Measurements from ENCODE around the gene SUGCT. TPM values are rescaled to one million over a fixed set of nuclear protein-coding genes. Genes with fewer than 3 reads are reported as not detected.
"Not testable (repeated sequence)": the region's sequence is repeated elsewhere in the genome, so short reads cannot be mapped to it uniquely, and the experiment has no call there.

The SUGCT gene
- under 1 TPM; 0.66 to 0.80 TPM for total RNA-seq

GRCh38 chr7:40134428-40135316 is at the start of gene SUGCT, which contains the start of gene MPLKIP:
TSS of gene SUGCT (plus strand) at chr7:40135005.
TSS of gene MPLKIP (minus strand) at chr7:40134622. CDS start at chr7:40134567, 55 bp downstream.
- H3K9me3 Mint-ChIP-seq: no peaks in the 10 kb centered on the region
- peak; percentile 91 for ATAC-seq (replicated peaks)
- peaks cover 20% of the 10 kb centered on the region for H3K36me3 Mint-ChIP-seq (ENCODE audit: low read depth)
- peaks cover 13% of the 10 kb centered on the region for H3K4me1 Mint-ChIP-seq
- H3K4me3 Mint-ChIP-seq: peak within 1 kb of the TSS; percentile 86
- no peaks in the 10 kb centered on the region for H3K27me3 Mint-ChIP-seq
- peak within 1 kb of the TSS; percentile 92 for H3K27ac Mint-ChIP-seq

DNA sequence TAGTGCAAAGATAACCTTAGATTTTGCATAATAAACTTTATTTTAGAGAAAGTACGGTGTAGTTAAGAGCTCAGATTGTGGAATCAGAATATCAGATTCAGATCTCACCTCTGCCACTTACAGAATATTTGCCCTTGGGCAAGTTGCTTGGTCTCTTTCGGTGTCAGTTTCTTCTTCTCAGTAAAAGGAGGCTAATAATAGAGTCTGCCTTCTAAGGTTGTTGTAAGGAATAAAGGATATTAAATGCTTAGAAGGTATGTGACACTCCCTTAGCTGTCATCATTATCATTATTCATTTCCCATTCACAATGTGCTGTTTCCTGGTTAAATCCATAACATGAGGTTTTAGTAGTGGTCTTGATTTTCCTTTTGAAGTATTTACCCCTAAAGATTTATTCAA is 42.6 kb upstream of the SUGCT start:
- Mint-ChIP-seq H3K27ac (no peak overlapping the region), H3K36me3 (ENCODE audit: low read depth) (peaks cover 92% of the 10 kb centered on the region), H3K4me3 (no peak overlapping the region), H3K27me3 (no peaks in the 10 kb centered on the region), H3K9me3 (no peaks in the 10 kb centered on the region), H3K4me1 (no peaks in the 10 kb centered on the region)
- no peak for ATAC-seq (replicated peaks)

GRCh38 chr7:40093631-40094350 is 41.0 kb upstream of the SUGCT start:
- no peak for ATAC-seq (replicated peaks)
- Mint-ChIP-seq H3K27me3 (no peaks in the 10 kb centered on the region), H3K4me1 (no peaks in the 10 kb centered on the region), H3K27ac (no peak overlapping the region), H3K36me3 (ENCODE audit: low read depth) (peaks cover 83% of the 10 kb centered on the region), H3K9me3 (no peaks in the 10 kb centered on the region), H3K4me3 (no peak overlapping the region)

GRCh38 chr7:40095230-40095629 is 39.6 kb upstream of the SUGCT start:
- ATAC-seq (replicated peaks): no peak
- H3K36me3 Mint-ChIP-seq (ENCODE audit: low read depth): peaks cover 68% of the 10 kb centered on the region
- no peak overlapping the region for H3K4me3 Mint-ChIP-seq
- no peaks in the 10 kb centered on the region for H3K9me3 Mint-ChIP-seq
- H3K4me1 Mint-ChIP-seq: no peaks in the 10 kb centered on the region
- H3K27ac Mint-ChIP-seq: no peak overlapping the region
- no peaks in the 10 kb centered on the region for H3K27me3 Mint-ChIP-seq

DNA sequence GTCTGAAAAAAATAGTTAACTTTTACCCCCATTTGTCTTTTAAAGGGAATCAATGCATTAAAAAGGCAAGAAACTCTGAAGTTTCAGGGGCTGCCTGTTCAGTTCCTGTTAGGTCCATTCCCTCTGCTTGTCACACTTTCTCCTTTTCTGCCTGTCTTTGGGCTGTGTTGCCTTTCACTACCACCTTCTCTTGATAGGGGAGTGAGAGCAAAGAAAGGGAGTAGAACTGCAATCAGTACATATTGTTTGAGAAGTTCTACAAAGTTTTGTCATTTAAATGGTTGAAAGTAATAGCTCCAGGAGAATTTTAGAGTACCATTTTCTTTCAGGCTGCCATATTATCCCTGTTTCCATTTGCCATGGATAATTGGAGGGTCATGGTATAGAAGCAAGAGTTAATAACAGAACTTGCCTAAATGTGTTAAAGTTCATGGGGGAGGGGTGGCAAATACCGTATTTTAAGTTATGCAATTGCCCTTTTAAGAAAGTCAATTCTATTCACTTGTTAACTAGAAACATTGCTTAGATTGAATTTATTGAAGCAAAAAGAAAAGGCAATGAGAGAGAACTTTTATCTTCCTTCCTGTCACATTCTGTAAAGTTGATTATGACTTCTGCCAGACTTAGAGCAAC is 39.0 kb upstream of the SUGCT start:
- Mint-ChIP-seq H3K36me3 (ENCODE audit: low read depth) (peaks cover 62% of the 10 kb centered on the region), H3K4me3 (no peak overlapping the region), H3K27me3 (no peaks in the 10 kb centered on the region), H3K27ac (peak overlapping the region; percentile 75), H3K4me1 (no peaks in the 10 kb centered on the region), H3K9me3 (no peaks in the 10 kb centered on the region)
- no peak for ATAC-seq (replicated peaks)

GRCh38 chr7:40097728-40098127 is 37.1 kb upstream of the SUGCT start:
- H3K27me3 Mint-ChIP-seq: no peaks in the 10 kb centered on the region
- H3K9me3 Mint-ChIP-seq: no peaks in the 10 kb centered on the region
- no peak overlapping the region for H3K27ac Mint-ChIP-seq
- H3K36me3 Mint-ChIP-seq (ENCODE audit: low read depth): peaks cover 45% of the 10 kb centered on the region
- H3K4me1 Mint-ChIP-seq: no peaks in the 10 kb centered on the region
- H3K4me3 Mint-ChIP-seq: no peak overlapping the region
- no peak for ATAC-seq (replicated peaks)

GRCh38 chr7:40098810-40099209 is 36.0 kb upstream of the SUGCT start:
- H3K9me3 Mint-ChIP-seq: no peaks in the 10 kb centered on the region
- no peaks in the 10 kb centered on the region for H3K27me3 Mint-ChIP-seq
- no peak for ATAC-seq (replicated peaks)
- H3K4me1 Mint-ChIP-seq: no peaks in the 10 kb centered on the region
- no peak overlapping the region for H3K27ac Mint-ChIP-seq
- H3K36me3 Mint-ChIP-seq (ENCODE audit: low read depth): peaks cover 36% of the 10 kb centered on the region
- H3K4me3 Mint-ChIP-seq: no peak overlapping the region

DNA sequence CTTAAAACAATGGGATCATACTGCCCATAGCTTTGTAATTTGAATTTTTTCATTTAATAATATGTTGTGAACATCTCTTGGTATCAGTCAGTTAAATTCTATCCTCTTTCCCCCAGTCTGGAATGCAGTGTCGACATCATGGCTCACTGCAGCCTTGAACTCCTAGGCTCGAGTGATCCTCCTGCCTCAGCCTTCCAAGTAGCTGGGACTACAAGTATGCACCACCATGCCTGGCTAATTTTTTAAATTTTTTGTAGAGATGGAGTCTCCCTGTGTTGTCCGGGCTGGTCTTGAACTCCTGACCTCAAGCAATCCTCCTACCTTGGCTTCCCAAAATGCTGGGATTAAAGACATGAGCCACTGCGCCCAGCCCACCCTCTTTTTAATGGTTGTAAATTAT is 35.0 kb upstream of the SUGCT start:
- Mint-ChIP-seq H3K9me3 (no peaks in the 10 kb centered on the region), H3K4me1 (no peaks in the 10 kb centered on the region), H3K27me3 (no peaks in the 10 kb centered on the region), H3K27ac (no peak overlapping the region), H3K4me3 (no peak overlapping the region), H3K36me3 (ENCODE audit: low read depth) (peaks cover 26% of the 10 kb centered on the region)
- no peak for ATAC-seq (replicated peaks)

DNA sequence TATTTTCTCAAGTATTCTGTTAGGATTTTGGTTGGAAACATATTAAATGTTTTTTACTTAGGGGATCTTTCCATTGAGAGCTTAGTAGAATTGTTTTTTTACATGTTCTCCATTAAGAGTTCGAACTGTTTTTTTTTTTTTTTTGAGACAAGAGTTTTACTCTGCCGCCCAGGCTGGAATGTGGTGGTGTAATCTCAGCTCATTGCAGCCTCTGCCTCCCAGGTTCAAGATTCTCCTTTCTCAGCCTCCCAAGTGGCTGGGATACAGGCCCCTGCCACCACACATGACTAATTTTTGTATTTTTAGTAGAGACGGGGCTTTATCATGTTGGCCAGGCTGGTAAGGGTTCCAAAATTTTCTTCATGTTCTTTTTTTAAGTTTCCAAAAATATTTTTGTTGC is 33.6 kb upstream of the SUGCT start:
- ATAC-seq (replicated peaks): no peak
- peaks cover 13% of the 10 kb centered on the region for H3K36me3 Mint-ChIP-seq (ENCODE audit: low read depth)
- H3K4me1 Mint-ChIP-seq: no peaks in the 10 kb centered on the region
- H3K27ac Mint-ChIP-seq: no peak overlapping the region
- H3K27me3 Mint-ChIP-seq: no peaks in the 10 kb centered on the region
- no peak overlapping the region for H3K4me3 Mint-ChIP-seq
- no peaks in the 10 kb centered on the region for H3K9me3 Mint-ChIP-seq

DNA sequence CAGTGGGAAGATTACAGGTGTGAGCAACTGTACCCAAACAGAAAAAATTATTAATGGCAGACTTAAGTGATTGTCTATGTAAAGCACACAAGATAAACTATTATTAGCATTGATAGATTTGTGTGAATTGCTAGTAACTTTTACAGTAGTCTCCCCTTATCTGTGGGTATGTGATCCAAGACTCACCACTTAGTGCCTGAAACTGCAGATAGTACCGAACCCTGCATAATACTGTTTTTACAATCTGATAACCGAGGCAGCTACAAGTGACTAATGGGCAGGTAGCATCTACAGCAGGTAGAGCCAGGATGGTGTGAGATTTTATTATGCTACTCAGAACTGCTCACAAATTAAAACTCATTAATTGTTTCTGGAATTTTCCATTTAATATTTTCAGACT is 31.9 kb upstream of the SUGCT start:
- no peak for ATAC-seq (replicated peaks)
- Mint-ChIP-seq H3K36me3 (ENCODE audit: low read depth) (peaks cover under 1% of the 10 kb centered on the region), H3K4me3 (no peak overlapping the region), H3K9me3 (no peaks in the 10 kb centered on the region), H3K4me1 (no peaks in the 10 kb centered on the region), H3K27me3 (no peaks in the 10 kb centered on the region), H3K27ac (no peak overlapping the region)

DNA sequence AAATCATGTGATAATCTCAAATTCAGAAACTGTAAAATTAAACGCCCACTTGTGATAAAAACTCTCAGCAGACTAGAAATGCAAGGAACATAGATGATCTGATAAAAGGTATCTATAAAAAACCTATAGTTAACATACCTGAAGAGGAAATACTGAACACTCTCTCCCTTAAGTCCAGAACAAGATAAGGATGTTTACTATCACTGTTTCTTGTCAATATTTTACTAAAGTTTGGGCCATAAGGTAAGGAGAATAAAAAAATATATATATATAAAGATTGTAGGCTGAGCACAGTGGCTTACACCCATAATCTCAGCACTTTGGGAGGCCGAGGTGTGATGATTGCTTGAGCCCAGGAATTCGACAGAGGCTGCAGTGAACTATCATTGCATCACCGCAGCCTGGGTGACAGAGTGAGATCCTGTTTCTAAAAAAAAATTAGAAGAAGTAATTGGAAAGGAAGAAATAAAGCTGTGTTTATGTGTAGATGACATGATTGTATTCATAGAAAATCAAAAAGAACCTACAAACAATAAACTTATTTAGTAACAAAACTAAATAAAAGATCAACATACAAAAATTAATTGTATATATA is 28.8 kb upstream of the SUGCT start:
- no peaks in the 10 kb centered on the region for H3K4me1 Mint-ChIP-seq
- H3K27me3 Mint-ChIP-seq: no peaks in the 10 kb centered on the region
- no peak overlapping the region for H3K27ac Mint-ChIP-seq
- no peaks in the 10 kb centered on the region for H3K9me3 Mint-ChIP-seq
- no peak overlapping the region for H3K4me3 Mint-ChIP-seq
- H3K36me3 Mint-ChIP-seq (ENCODE audit: low read depth): no peaks in the 10 kb centered on the region
- ATAC-seq (replicated peaks): no peak

DNA sequence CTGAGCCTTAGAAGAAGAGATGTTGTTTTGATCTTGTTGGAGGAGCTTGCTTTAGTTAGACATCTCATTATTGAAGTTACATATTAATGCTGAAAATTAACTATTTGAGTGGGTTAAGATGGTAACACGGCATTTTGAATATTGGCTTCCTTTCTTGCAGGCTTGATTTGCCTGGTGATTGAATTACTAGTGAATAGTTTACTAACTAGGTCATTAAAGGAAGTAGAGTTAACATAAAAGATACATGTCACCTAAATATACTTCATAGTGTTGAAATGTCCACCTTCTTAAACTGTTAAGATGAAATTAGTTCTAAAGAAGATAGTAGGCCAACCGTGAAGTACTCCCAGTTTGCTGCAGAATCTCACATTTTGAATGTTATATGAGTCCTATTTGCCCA is 18.9 kb upstream of the SUGCT start:
- H3K4me3 Mint-ChIP-seq: no peak overlapping the region
- H3K9me3 Mint-ChIP-seq: no peaks in the 10 kb centered on the region
- no peaks in the 10 kb centered on the region for H3K27me3 Mint-ChIP-seq
- no peaks in the 10 kb centered on the region for H3K4me1 Mint-ChIP-seq
- ATAC-seq (replicated peaks): no peak
- no peaks in the 10 kb centered on the region for H3K36me3 Mint-ChIP-seq (ENCODE audit: low read depth)
- H3K27ac Mint-ChIP-seq: no peak overlapping the region

GRCh38 chr7:40117199-40117598 is 17.6 kb upstream of the SUGCT start:
- not testable (repeated sequence) for ATAC-seq (replicated peaks); H3K4me3 Mint-ChIP-seq; H3K9me3 Mint-ChIP-seq; H3K27ac Mint-ChIP-seq; H3K36me3 Mint-ChIP-seq (ENCODE audit: low read depth); H3K4me1 Mint-ChIP-seq; H3K27me3 Mint-ChIP-seq

DNA sequence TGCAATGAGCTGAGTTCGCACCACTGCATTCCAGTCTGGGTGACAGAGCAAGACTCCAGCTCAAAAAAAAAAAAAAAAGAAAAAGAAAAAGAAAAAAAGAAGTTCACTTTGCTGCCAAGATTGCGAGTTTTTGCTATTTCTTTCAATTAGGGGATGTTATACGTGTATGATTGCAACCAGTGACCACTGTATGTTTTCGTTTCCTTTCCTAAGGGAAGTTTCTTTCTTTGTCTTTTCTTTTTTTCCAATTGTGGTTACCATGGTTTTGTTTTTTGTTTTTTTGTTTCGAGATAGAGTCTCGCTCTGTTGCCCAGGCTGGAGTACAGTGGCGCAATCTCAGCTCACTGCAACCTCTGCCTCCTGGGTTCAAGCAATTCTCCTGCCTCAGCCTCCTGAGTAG is 16.6 kb upstream of the SUGCT start:
- not testable (repeated sequence) for ATAC-seq (replicated peaks); H3K36me3 Mint-ChIP-seq (ENCODE audit: low read depth); H3K9me3 Mint-ChIP-seq; H3K4me3 Mint-ChIP-seq; H3K27ac Mint-ChIP-seq; H3K27me3 Mint-ChIP-seq; H3K4me1 Mint-ChIP-seq
